ENCODE results near the gene USP40.

Gene USP40

DNA sequence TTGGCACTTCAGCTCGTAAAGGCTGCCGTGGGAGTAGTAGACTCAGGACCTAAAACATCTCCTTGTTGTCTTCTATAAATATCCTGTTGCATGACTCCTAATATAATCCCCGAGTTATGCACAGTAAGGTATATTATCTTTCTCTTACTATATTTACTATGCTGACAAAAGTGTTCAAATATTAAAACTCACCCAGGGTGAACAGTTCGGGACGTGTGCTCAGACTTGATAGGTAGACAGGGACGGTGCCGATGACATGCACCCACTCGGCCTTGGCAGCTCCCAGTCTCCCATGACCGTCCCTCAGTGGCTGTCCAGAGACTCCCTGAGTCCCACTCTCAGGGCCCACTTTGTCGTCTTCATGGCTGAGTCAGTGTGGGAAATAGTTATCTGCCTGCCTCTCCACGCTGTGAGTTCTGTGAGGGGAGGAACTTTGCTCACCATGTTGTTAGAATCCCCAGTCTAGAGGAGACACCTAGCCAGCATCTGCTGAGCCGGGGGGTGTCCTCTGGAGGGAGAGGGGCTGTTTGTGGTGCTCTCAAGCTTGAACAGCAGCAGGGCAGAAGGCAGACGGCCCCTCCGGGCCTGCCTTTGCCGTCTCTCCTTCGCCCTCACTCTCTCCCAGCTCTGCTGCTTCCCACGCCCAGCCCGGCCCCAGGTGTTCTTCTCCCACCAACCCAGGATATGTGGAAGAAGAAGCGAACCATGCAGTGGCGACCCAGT is 137.2 kb downstream of the USP40 start:
- DNase-seq (ENCODE audit: low read depth in 3 of 3, low spot score in 1 of 3): no peak

DNA sequence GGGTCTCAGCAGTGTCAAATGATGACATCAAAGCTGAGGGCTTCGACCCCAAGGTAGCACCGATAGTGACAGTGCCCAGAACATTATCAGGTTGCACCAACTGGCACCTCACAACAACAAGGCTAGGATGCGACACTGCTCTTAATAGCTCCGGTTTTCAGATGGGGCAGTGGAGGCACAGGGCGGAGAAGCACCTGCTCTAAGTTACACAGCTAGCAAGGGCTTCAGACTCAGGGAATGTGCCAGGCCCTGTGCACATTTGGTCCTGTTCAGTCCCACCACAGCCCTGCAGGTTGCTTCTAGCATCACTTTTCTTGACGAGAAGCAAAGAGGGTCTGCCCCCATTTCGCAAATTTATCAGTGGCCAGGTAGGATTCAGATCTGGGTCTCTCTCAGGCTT is 138.1 kb downstream of the USP40 start:
- no peak for DNase-seq (ENCODE audit: low read depth in 3 of 3, low spot score in 1 of 3)

DNA sequence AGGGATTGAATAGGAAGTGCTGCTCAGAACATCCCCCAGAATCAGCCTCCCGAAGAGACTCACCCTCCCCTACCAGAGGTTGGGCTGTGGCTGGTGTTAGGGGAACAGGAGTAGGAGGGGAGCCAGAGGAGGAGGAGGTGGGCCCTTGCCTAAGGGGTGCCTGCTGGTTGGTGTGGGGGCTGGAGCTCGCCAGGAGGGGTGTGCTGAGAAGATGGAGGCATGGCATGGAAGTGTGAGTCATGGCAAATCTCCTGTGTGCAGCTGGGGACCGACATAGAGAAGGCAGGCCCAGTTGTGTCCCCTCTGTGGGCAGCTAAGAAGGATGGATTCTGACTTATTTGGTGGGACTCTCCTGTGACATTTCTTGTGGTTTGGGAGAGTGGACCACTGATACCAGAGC is 138.6 kb downstream of the USP40 start:
- no peak for DNase-seq (ENCODE audit: low read depth in 3 of 3, low spot score in 1 of 3)

DNA sequence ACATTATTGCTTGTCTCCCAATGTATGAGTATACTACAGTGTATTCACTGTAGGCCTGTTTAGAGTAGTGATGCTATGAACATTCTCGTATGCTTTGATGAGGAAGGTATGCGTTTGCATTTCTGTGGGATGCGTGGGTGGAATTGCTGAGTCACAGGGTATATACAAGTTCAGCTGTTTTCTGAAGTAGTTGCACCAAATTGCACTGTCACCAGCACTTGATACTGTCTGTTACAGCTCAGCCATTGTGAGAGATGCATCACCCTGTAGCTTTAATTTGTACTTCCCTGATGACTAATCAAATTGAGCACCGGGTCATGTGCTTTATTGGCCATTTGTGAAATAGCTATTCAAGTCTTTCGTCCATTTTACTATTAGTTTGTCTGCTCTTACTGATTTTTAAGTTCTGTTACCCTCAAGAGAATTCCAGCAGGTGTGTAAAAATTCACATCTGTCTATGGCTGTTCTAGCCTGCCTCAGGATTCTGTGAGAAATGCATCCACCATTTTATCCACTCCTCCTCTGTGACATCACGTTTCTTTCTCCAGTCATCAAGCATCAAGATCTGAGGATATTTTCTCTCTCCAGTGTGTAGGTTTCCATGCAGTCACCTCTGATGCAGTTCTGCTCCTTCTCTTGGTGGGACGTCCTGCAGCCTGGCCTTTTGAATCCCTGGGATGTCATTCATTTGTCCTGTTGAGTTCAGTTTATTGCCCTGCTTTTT is 139.8 kb downstream of the USP40 start:
- peak in 1 of 3 donors; percentile 37 for DNase-seq (ENCODE audit: low read depth in 3 of 3, low spot score in 1 of 3)

Data from stimulated activated CD4-positive, alpha-beta T cell treated with anti-CD3 and anti-CD28 coated beads, TNF-alpha, amount 100 ng/mL, for 1 hour (primary cell).